Measurements from ENCODE around the gene CLDND1.

CLDND1 gene

GRCh38 chr3:98504539-98504938, 18.2 kb downstream of the CLDND1 start:
- TF ChIP-seq CTCF (IDR thresholded peaks at IDR 0.05; ENCODE audit: control insufficient read depth, extremely low read depth, insufficient read depth), result no peak
- no peak overlapping the region for H3K4me3 ChIP-seq (ENCODE audit: low read depth, low read length)
- DNase-seq (ENCODE audit: low read depth), result no peak

DNA sequence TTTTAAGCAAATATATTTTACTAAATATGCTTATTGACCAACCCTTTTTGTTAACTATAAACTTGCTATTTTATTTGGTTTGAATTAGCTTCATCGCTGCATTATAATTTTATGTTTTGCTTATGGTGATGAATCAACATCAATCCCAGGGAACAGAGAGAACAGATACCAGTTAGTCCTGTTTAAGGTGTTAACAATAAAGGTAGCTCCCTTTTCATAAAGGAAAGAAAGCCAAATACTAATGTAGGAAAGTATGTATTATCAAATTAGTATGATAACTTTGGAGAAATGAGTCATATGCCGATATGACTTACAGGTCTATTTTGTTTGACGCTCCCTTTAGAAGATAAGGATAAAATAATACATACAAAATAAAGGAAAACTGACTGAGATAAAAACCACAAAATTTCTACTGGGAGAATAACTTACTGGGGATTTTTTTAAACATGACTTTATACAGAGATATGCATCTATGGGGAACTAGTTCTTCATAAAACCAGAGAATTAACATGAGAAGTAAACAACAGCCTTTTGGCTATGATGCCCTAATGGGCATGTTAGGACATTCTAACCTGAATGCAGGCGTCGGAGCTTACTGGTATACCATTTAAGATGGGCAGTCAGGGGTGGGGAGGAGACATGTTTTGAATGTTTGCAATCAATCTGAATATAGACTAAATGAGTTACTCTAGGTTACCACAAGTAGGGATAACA, 20.7 kb downstream of the CLDND1 start:
- no peak for TF ChIP-seq CTCF (IDR thresholded peaks at IDR 0.05; ENCODE audit: control insufficient read depth, extremely low read depth, insufficient read depth)
- no peak overlapping the region for H3K4me3 ChIP-seq (ENCODE audit: low read depth, low read length)
- no peak for DNase-seq (ENCODE audit: low read depth)

DNA sequence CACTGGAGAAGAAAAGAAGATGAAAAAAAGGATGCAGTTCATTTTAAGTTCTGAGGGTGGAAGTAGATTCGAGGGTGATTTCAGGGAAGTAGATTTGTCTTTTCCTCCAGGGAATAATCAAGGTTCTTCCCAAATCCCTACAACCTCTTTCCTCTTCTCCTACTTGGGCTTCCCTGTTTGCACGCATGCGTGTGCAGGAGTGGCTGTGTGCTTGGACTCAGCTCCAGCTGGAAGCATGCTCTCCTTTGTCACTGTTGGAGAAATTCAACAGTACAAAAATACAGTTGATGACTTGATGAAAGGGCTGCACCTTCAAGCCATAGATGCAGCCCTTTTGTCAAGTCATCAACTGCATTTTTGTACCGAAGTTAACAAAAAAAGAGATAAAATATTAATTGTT, 21.4 kb downstream of the CLDND1 start:
- DNase-seq (ENCODE audit: low read depth), result no peak
- H3K4me3 ChIP-seq (ENCODE audit: low read depth, low read length), result no peak overlapping the region
- no peak for TF ChIP-seq CTCF (IDR thresholded peaks at IDR 0.05; ENCODE audit: control insufficient read depth, extremely low read depth, insufficient read depth)

- no peak overlapping the region for H3K4me3 ChIP-seq (ENCODE audit: low read depth, low read length)
- TF ChIP-seq CTCF (IDR thresholded peaks at IDR 0.05; ENCODE audit: control insufficient read depth, extremely low read depth, insufficient read depth), result no peak
- DNase-seq (ENCODE audit: low read depth), result peak; percentile 35
Observed at GRCh38 chr3:98500019-98500418, 22.7 kb downstream of the CLDND1 start.

DNA sequence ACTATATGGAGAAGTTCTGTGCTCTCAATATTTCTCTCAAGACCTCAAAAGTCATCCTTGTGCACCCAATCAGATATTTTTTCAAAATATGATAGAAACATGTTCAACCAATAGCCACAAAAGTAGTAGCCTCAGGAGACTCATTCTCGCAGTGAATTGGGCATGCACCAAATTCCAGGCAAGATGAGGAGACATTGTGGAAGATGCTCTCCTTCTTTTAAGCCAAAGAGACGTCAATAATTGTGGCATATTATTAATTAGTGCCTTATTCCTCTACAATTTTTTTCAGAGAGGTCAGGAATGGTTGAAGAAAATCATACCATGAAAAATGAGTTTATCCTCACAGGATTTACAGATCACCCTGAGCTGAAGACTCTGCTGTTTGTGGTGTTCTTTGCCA, 25.3 kb downstream of the CLDND1 start, which contains the start of gene OR5K2:
OR5K2 (plus strand) TSS at position 301 of the 400 bp plus-strand sequence; CDS start at position 301, 0 bp downstream.
- H3K4me3 ChIP-seq (ENCODE audit: low read depth, low read length), result no peak within 1 kb of the TSS
- TF ChIP-seq CTCF (IDR thresholded peaks at IDR 0.05; ENCODE audit: control insufficient read depth, extremely low read depth, insufficient read depth), result no peak
- DNase-seq (ENCODE audit: low read depth), result no peak

GRCh38 chr3:98483626-98484025, 39.1 kb downstream of the CLDND1 start:
- no peak for DNase-seq (ENCODE audit: low read depth)
- no peak for TF ChIP-seq CTCF (IDR thresholded peaks at IDR 0.05; ENCODE audit: control insufficient read depth, extremely low read depth, insufficient read depth)
- H3K4me3 ChIP-seq (ENCODE audit: low read depth, low read length), result no peak overlapping the region

Measured in LNCaP clone FGC (cell line).